ENCODE data around the gene ADGRG6.
A peak's percentile ranks its signal among the peaks of the same experiment; 100 is the strongest.
"Not testable (repeated sequence)": the region's sequence is repeated elsewhere in the genome, so short reads cannot be mapped to it uniquely, and the experiment has no call there.

Gene ADGRG6
- long read RNA-seq, donor 1, full-length matches to known transcripts = 1 of 1 reads
- long read RNA-seq, donor 1, partial matches to known transcripts = 0 of 1 reads
- long read RNA-seq, donor 1, other reads (novel, unspliced or antisense) = 0 of 1 reads
- long read RNA-seq, donor 2, partial matches to known transcripts = 0 of 2 reads
- long read RNA-seq, donor 2, other reads (novel, unspliced or antisense) = 0 of 2 reads
- long read RNA-seq, donor 3, partial matches to known transcripts = 0 of 1 reads
- long read RNA-seq, donor 3, other reads (novel, unspliced or antisense) = 0 of 1 reads
- long read RNA-seq, donor 4, partial matches to known transcripts = 7 of 9 reads
- long read RNA-seq, donor 4, other reads (novel, unspliced or antisense) = 0 of 9 reads
- long read RNA-seq, donor 5, full-length matches to known transcripts = 1 of 6 reads
- long read RNA-seq, donor 5, partial matches to known transcripts = 5 of 6 reads
- long read RNA-seq, donor 5, other reads (novel, unspliced or antisense) = 0 of 6 reads
- long read RNA-seq, donor 6, full-length matches to known transcripts = 2 of 2 reads
- long read RNA-seq, donor 6, partial matches to known transcripts = 0 of 2 reads
- long read RNA-seq, donor 6, other reads (novel, unspliced or antisense) = 0 of 2 reads
- long read RNA-seq, donor 7, partial matches to known transcripts = 12 of 14 reads
- long read RNA-seq, donor 7, other reads (novel, unspliced or antisense) = 0 of 14 reads
- long read RNA-seq, donor 8, partial matches to known transcripts = 0 of 1 reads
- long read RNA-seq, donor 8, other reads (novel, unspliced or antisense) = 0 of 1 reads

DNA sequence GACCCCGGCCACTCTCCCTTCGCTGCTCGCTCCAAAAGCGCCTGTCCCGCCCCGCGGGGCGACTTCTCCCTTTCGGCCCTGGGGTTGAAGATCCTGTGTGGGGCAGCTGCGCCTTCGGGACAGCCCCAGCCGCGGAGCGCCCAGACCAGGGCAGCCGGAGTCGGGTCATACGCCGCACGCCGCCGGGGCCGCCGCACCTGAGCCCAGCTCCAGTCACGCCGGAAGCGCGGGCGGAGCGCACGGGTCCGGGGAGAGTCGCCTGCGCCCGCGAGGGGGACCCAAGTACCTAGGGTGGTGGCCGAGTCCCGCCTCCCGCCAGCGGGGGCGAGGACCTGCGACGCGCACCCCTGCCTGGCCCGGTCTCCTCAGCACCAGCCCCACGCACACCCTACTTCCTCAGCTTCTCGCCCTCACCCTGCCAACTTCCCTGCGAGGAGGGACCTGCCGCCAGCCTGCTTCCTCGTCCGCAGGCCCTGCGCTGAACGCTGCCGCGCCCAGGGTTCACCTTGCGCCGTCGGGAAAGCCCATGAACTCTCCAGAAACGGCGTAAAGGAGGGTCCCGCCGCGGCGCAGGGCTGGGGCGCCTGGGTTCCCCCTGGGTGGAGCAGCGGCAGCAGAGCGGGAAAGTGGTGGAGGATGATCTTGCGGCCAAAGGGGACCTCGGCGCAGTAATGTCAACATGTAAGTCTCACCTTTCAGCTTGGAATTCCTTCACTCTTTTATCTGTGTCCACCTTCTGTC, at the start of gene ADGRG6:
ADGRG6 (plus strand) TSS at position 357 of the 741 bp plus-strand sequence; CDS start at position 680, 323 bp downstream.
- DNase-seq = peak; percentile 84

DNA sequence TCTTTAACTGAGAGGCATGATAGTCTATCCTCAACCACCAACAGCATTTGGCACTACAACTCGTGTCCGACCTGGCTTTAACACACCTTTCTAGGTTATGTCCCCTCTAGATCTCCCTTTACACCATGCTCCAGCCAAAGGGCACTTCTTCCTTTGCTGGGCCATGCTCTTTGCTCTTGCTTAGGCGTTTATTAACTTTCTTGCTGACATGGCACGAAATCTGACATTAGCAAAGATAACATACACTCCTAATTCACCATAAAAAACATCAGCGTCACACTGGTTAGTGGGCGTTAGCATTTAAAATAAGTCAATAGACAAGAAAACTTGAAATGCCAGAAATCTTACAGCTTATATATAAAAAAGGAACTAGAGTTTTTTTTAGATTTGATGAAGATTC, 47.3 kb upstream of the ADGRG6 start:
- DNase-seq = no peak

DNA sequence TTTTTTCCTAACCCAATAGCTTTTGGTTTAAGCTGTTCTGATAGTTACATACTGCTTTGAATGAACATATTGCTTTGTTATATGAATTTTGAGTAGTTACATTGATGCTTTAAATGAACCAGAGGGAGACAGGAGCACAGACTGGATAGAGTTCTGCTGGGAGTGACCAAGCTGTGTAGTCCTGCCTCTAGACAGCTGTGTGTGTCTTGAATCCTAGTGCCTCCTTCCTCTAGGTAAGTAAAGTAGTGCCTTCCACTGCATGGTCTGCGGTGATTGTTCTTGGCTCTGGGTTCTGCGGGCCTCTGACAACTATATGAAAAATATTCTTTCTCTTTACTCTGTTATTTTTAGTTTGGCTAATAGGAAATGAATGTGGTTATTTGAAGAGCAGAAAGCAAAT, 46.0 kb upstream of the ADGRG6 start:
- no peak for DNase-seq

DNA sequence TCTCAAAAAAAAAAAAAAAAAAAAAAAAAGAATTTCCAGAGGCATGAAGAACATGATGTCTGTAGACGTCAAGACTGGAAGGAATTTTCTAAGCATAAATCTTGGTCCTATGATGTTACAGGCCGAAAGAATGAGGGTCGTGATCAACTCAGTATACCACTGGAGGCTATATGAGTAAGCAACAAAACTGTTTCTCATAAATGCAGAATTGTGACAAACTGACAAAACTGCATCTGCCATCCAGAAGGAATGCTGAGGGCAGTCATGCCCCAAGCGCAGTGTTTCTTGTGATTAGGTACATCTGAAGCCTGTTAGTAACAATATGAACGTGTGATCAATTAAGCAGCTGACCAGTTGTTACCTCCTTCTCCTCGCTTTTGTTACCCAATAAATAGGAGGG, 43.5 kb upstream of the ADGRG6 start:
- no peak for DNase-seq

DNA sequence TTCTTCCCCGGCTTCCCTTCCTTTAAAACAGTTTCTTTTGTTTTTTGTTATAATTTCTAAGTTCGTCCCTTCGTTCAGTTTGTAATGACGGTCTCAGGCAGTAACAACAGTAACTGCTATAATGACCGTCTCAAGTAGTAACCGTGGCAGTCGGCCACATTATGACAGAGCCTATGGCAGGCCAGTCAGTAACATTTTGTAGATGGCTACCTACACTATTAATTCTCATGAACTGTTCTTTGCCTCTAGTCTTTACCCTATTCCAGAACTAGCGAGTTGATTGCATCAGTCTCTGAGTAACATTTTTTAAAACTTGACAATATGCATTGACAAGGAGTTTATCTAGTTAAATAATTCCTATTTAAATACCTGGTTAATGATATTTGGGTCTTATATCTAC, 43.0 kb upstream of the ADGRG6 start:
- no peak for DNase-seq

DNA sequence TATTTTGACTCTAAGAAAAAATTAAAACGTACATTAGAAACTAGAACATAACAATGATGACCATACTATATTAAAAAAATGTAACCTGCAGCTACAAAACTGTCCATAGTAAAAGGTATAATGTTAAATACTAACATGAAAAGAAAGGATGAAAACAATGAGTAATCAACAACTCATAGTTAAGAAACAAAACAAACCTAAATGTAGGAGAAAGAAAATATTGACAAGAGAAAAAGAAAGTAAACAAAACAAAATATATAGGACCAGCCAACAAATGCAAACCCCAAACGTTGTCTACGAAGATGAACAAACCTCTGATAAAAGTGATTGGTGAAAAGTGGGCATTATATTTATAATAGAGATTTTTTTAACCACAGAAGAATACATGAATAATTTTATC, 41.1 kb upstream of the ADGRG6 start:
- DNase-seq = no peak

DNA sequence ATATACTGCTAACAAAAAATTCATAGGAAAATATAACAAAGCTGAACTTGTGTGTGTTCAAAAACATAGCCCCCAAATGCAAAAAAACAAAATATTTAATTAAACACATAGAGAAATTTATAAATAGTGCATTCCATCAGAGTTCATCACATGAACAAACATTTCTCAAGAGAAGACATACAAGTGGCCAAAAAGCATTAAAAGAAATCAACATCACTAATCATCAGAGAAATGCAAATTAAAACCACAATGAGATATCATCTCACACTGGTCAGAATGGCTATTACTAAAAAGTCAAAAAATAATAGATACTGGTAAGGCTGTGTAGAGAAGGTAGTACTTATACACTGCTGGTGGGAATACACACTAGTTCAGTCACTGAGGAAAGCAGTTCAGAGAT, 39.6 kb upstream of the ADGRG6 start:
- DNase-seq = no peak

DNA sequence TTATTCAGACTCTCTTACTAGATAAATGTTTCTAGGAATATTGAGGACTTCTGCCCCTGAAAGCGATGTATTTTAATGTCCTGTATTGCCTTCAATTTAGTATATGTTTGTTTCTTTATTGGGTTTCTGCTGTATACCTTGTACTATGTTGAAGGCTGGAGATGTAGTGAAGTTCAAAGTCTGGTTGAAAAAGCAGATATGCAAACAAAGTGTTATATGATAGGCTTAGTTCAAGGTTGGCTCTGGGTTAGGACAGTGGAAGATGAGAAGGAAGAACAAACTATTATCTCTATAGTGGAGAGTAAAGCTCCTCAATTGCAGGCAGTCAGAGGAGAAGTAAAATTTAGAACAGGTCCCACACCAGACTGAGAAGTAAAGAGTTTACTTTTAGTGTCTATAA, 36.3 kb upstream of the ADGRG6 start:
- DNase-seq = no peak

DNA sequence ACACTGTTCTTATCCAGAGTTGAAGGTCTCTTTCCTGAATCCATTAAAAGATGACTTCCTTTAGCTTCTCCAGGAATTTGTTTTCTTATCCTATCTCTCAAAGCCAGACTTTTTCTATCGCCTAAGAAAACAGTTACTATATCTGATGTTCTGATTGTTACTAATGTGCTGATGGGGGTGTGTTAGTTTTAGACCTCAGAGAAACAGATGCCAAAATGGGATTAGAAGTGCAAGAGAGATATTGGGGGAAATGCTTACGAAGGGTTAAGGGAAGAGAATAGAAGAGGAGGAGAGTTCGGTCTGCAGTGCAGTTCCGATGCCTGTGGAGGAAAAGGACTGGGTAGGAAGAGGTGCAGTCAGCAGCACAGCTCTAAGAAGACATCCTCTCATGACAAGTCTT, 35.7 kb upstream of the ADGRG6 start:
- DNase-seq = no peak

DNA sequence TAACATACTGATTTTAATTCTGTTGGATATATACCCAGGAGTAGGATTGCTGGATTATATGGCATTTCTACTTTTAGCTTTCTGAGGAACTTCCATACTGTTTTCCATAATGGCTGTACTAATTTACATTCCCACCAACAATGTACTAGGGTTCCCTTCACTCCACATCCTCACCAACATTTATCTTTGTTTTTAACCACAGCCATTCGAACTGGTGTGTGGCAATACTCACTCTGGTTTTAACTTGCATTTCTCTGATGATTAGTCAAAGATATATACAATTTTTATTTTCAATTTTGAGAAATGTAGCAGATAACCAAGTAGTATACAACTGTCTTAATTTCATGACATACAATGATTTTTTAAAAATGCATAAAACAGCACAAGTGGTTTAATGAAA, 30.3 kb upstream of the ADGRG6 start:
- no peak for DNase-seq

DNA sequence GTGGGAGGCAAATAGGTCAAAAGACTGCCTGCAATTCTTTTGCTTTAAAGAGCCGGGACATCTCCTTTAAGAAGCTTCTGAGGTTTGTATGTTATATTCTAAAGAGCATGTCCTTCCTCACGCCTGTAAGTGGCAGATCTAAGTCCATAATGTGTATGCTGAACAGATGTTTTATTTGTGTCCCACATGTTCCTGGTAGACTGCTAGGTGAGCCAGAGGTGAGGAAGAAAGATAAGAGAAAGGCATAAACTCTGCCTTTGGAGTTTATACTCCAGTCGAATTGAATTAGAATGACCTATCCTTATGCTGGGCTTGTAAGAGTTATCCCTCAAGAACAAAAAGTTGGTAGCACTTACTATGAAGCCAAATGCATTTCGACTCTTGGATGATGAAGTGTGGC, 27.2 kb upstream of the ADGRG6 start:
- no peak for DNase-seq

DNA sequence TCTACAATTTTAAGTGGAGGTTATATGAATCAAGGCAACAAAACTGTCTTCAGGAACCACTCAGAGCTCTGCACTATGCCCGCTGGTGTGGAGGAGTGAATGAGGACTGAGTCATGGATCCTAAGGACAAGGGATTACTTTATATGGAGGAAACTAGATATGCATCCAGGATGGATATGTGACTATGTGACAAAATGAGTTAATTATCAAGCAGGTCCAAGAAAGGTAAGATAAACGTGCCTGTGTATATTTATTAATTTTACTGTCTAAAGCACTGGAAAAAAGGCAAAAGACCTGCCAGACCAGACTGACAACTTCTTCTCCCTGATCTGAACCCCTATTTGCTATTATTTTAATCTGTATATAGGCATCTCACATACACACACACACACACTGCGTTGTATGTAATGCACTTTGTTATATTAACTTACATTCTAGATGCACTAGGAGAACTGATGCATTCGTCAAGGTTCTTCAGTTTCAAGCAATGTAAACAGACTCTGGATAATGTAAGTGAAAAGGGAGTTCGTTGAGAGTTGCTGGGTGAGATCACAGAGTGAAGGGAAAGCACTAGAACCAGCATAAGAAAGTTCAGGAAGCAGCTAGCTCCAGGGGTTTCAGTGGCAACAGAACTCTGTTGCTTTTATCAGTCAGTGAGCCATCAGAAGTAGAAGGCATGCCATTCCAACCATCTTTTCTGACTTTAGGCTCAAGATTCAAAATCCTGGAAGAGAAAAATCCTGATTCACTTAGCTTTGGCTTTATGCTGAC, 26.4 kb upstream of the ADGRG6 start:
- no peak for DNase-seq

DNA sequence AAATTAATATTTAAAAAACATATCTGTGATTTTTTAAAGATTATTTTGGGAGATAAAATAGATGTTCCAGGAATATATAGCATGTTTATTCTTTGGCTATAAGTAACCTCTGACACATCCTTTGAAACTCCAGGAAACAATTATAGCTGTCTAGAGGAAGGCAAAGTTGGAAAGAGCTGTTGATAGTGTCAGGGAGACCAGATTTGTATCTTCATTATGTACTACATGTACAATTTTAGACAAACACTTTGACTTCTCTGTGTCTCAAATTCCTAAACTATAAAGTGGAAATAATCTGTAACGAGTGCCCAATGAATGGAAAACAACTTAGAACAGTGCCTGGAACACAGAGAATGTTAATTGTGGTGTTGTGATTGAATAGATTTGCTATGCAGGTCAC, 25.6 kb upstream of the ADGRG6 start:
- DNase-seq = no peak

DNA sequence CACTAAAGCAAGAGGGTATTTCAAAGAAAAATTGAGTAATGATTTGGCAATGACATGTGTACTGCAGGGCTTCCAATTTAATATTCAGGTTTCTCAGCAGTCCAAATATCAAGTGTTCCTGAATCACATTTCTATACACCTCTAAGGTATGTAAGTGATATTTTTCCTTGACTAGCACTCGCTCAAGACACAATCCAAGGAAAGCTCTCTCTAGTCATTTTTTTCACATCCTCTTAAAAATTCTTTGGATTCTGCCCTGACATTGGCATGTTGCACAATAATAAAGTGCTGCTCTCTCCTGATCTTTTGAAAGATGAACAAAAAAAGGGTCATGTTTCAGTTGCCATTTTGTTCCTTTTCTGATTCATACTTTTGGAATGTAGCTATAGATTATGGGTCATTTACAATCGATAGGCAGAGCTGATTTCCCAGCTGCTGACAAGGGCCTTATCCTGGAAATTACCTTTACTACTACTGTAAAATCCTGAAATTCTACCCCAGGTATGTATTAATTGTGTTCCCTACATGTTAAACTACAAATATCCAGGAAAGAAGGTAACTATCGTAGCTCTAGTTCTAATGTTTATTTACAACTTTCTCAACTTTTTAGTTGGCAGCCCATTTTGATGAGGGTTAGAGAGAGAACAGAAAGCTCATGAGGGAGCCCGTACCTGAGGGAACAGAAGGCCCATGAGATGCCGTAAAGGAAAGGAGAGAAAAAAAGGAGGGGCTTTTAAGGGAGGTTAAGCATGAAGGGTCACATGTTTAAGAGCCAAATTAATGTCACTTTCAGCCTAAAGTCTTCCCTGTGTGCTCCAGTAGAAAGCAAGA, 22.2 kb upstream of the ADGRG6 start:
- no peak for DNase-seq

DNA sequence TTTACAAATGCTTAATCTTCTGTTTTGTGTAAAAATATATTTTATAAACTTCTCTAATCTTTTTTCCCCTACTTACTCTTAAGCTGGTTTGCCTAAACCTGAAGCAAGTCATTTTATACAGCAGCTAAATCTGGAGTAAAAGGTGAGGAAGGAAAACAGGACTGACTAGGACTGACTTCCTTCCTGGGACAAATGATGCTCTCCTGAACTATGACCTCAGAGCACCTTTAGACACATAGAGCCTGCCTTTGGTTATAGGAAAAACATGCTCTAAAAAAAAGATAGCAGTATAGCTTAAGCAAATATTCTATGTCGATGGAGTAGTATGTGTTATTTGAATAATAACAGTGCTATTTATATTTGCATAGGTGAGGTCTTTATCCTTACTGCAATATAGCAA, 21.5 kb upstream of the ADGRG6 start:
- DNase-seq = no peak

DNA sequence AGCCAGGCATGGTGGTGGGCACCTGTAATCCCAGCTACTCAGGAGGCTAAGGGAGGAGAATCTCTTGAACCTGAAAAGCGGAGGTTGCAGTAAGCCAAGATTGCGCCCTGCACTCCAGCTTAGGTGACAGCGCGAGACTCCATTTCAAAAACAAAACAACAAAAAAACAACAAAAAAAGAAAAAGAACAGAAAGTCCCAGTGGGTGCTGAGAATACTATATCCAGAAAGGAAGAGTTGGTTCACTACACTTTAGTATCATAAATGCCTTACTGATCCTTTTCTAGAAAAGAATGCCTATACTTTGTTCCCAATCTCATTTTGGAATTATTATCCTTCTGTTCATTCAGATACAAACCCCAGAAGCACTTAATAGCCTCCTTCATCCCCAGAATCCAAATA, 20.9 kb upstream of the ADGRG6 start:
- DNase-seq = no peak

DNA sequence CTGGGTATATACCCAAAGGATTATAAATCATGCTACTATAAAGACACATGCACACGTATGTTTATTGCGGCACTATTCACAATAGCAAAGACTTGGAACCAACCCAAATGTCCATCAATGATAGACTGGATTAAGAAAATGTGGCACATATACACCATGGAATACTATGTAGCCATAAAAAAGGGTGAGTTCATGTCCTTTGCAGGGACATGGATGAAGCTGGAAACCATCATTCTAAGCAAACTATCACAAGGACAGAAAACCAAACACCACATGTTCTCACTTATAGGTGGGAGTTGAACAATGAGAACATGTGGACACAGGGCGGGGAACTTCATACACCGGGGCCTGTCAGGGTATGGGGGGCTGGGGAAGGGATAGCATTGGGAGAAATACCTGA, 18.7 kb upstream of the ADGRG6 start:
- DNase-seq = not testable (repeated sequence)

DNA sequence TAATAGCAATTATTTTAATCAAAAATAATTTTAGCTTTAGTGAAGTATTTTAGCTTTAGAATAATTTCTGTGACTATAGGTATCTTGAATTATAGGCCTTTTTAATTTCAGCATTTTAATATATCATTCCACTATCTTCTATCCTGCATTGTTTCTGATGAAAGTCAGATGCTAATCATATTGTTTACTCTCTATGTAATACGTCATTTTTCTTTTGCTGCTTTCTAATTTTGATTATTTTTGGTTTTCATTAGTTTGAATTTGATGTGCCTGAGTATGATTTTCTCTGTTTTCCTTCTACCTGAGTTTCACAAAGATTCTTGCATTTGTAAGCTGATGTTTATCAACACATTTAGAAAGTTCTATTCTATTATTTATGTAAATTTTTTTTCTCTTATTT, 17.4 kb upstream of the ADGRG6 start:
- no peak for DNase-seq

DNA sequence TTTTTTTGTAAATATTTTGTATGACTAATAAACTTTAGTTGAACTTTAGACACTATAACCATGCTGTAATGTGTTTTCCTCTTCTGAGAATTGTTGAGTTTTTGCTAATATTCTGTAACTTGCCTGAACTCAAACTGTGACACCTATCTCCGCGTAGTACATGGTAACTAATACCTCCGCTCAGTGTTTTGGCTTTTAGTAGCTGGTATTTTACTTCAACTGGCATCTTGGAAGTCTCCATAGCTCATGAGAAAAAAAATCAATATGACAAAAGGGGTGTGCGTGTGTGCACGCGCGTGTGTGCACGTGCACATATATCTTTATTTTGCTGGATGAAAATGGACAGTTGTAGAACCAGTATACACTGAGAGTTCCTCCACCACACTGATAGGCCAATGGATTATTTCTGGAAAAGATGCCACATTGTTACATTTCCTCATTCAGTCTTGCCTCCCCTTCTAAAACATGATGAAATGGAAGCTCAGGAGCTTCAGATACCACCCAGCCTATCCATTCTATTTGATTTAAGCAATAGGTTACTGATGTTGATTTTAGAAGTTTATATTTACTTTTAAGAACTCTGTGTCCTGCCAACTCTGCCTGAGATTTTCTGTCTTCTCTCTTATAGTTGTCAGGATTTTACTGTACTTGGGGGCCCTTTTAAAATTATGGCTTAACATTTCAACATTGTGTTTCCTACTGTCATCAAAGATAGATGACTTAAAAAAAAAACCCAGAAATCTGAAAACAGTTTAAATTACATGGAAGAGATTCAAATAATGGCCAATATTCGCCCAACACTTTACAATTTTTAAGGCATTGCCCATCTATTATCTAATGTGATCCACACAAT, 16.3 kb upstream of the ADGRG6 start:
- no peak for DNase-seq

DNA sequence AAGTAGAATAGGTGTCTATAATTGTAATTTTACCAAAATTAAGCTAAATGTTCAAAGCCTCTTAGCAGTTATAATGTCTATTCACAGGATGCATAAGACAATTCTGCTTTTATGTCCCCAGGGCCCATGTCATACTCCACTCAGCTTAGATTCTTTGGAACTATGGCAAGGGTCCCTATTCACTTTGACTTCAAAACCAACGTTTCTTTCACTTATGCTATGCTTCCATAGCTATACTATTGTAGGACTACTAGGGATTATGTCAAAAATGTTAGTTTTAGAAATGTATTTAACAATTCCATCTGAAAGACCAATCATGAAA, 15.8 kb upstream of the ADGRG6 start:
- DNase-seq = no peak

DNA sequence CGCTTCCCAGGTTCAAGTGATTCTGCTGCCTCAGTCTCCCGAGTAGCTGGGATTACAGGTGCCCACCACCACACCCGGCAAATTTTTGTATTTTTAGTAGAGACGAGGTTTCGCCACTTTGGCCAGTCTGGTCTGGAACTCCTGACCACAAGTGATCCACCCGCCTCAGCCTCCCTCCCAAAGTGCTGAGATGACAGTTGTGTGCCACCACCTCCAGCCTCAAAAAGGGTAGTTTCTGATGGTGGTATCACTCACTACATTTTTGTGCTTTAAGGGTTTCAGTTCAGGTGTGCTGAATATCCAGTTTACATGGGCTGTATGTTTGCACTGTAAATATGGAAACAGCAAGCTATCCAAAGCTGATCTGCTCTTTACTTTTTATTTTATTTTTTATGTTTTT, 12.1 kb upstream of the ADGRG6 start:
- DNase-seq = no peak
